ENCODE measurements around the gene SLC35F1. TPM values are rescaled to one million over a fixed set of nuclear protein-coding genes. Genes with fewer than 3 reads are reported as not detected.

The SLC35F1 gene
- total RNA-seq, 1 experiment from 2014 or later, result 4.3 TPM

GRCh38 chr6:117908246-117909068 lies 1.4 kb downstream of the SLC35F1 start:
- Histone ChIP-seq H4K20me1 (ENCODE audit: control insufficient read depth, insufficient read depth, insufficient read length) (no peaks in the 10 kb centered on the region), H3K9me3 (ENCODE audit: control insufficient read depth, low read depth, low read length) (no peaks in the 10 kb centered on the region), H4K5ac (ENCODE audit: insufficient read length, low read depth, low read length) (no peak overlapping the region), H2AFZ (ENCODE audit: low read length) (no peak overlapping the region), H2BK12ac (ENCODE audit: insufficient read length, low read depth, low read length) (no peak overlapping the region), H3K56ac (ENCODE audit: insufficient read length, low read depth, low read length) (no peak overlapping the region), H4K91ac (ENCODE audit: insufficient read length, low read depth, low read length) (no peak overlapping the region), H3K79me2 (ENCODE audit: insufficient read depth, low read length) (no peaks in the 10 kb centered on the region), H3T11ph (ENCODE audit: low read length) (no peak overlapping the region), H3K4me1 (ENCODE audit: insufficient read depth, low read length) (peaks cover 4% of the 10 kb centered on the region; the same call in 1 of the 2 replicates), H2AK5ac (ENCODE audit: insufficient read length, low read length) (no peak overlapping the region), H3K4me2 (ENCODE audit: insufficient read depth, insufficient read length, low read length) (peak overlapping the region; percentile 60), H3K79me1 (ENCODE audit: insufficient read depth, low read depth, low read length, poor library complexity, severe bottlenecking) (no peaks in the 10 kb centered on the region), H2BK120ac (ENCODE audit: low read depth, low read length, poor library complexity, severe bottlenecking) (no peak overlapping the region), H3K23ac (ENCODE audit: insufficient read length, low read depth, low read length) (no peak overlapping the region), H3K4ac (ENCODE audit: low read depth, low read length) (no peak overlapping the region), H3K27me3 (ENCODE audit: insufficient read depth, low read length) (peaks cover 4% of the 10 kb centered on the region; the same call in 1 of the 2 replicates), H2BK15ac (ENCODE audit: low read depth, low read length) (no peak overlapping the region), H3K27ac (ENCODE audit: insufficient read length, low read depth, low read length) (no peak overlapping the region), H3K9ac (ENCODE audit: extremely low read depth, insufficient read length, low read length) (peak overlapping the region; percentile 20), H3K23me2 (ENCODE audit: insufficient read length, low read depth, low read length, poor library complexity, severe bottlenecking) (peaks cover 8% of the 10 kb centered on the region), H3K14ac (ENCODE audit: insufficient read depth, low read length) (peak overlapping the region; percentile 27), H3K18ac (ENCODE audit: insufficient read length, low read depth, low read length) (peak overlapping the region; percentile 13), H2BK5ac (ENCODE audit: insufficient read length, low read length) (no peak overlapping the region), H2BK20ac (ENCODE audit: low read depth, low read length, poor library complexity, severe bottlenecking) (no peak overlapping the region), H4K8ac (replicated peaks; ENCODE audit: insufficient read length, low read depth, low read length) (no peak overlapping the region)
- WGBS (ENCODE audit: extremely low coverage, insufficient read length, low lambda C conversion rate), result no CpG with 5 or more reads among the region's 45 CpGs
- Mint-ChIP-seq H3K9me3 (peaks cover 0 to 3% of the 10 kb centered on the region in 2 experiments; a peak in 1 of 5 replicates), H3K27me3 (ENCODE audit: low read depth) (peaks cover 71% of the 10 kb centered on the region), H3K27ac (no peak overlapping the region), H3K4me1 (peaks cover 12 to 13% of the 10 kb centered on the region in 2 experiments), H3K4me3 (peak overlapping the region; percentile 68 to 92), H3K36me3 (ENCODE audit: insufficient read depth in 1 of 3, low read depth in 3 of 3) (peaks cover 0 to 2% (median 0%) of the 10 kb centered on the region in 3 experiments; a peak in 2 of 7 replicates)
- DNase-seq, result peak; percentile 52
- TF ChIP-seq, protein P1, sequence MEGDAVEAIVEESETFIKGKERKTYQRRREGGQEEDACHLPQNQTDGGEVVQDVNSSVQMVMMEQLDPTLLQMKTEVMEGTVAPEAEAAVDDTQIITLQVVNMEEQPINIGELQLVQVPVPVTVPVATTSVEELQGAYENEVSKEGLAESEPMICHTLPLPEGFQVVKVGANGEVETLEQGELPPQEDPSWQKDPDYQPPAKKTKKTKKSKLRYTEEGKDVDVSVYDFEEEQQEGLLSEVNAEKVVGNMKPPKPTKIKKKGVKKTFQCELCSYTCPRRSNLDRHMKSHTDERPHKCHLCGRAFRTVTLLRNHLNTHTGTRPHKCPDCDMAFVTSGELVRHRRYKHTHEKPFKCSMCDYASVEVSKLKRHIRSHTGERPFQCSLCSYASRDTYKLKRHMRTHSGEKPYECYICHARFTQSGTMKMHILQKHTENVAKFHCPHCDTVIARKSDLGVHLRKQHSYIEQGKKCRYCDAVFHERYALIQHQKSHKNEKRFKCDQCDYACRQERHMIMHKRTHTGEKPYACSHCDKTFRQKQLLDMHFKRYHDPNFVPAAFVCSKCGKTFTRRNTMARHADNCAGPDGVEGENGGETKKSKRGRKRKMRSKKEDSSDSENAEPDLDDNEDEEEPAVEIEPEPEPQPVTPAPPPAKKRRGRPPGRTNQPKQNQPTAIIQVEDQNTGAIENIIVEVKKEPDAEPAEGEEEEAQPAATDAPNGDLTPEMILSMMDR (conservative IDR thresholded peaks at IDR 0.05), result no peak
